ENCODE measurements around the gene ALDH1L2. TPM values are rescaled to one million over a fixed set of nuclear protein-coding genes. Genes with fewer than 3 reads are reported as not detected.
"Not testable (repeated sequence)": the region's sequence is repeated elsewhere in the genome, so short reads cannot be mapped to it uniquely, and the experiment has no call there.

ALDH1L2 gene
- total RNA-seq, result 1 to 10 TPM; 1.4 to 2.2 TPM

DNA sequence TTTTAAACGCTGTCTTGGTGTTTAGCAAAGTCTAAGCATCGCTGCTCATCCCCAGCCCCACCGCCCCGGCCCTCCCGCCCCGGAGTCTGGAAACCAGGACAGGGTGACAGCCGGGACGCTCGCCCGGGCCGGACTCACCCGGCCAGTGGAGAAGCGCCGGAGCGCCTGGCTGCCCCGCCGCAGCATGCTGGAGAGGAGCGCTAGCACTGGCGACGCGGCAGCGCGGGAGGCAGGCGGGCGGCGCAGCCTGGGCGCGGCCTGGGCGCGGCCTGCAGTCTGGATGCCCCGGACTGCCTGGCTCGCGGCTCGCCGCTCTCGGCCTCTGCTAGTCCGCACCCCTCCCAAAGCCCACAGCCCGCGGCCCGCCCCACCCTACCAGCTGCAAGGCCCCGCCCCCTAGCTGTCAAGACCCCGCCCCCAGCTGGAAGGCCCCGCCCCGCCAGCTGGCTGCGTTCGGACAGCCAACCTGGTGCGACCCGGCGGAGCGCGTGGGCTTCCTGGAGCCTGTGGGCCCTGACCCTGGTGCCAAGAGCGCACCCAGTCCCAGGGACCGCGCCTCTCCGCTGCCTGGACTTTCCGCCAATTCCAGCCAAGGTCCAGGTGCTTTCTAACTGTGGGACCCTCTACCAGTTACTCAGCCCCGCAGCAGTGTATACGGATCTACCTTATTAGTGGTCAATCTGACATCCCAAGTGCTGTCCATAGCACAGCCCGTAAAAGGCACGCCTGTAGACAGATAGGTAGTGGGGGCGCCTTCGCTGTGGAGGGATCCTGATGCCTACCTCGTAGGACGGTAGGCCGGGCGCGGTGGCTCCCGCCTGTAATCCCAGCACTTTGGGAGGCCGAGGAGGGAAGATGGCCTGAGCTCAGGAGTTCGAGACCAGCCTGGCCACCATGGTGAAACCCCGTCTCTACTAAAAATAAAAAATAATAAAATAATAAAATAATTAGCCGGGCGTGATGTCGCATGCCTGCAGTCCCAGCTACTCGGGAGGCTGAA is at the start of gene ALDH1L2:
Gene ALDH1L2 (minus strand): TSS at position 208 of the 1,000 bp plus-strand sequence. CDS start 22 bp downstream, at position 186.
- ChIA-PET POLR2A (interaction anchor here (0.6 to 1.0 kb wide), 2 partner anchors 23 to 83 kb away, joined by 3 read pairs; partner anchors contain the start of gene WASHC4), CTCF (interaction anchor here (1.0 kb wide), 1 partner anchor 14 kb away, joined by 3 read pairs; no protein-coding TSS in a partner anchor)

GRCh38 chr12:105120551-105120950 is 36.3 kb upstream of the ALDH1L2 start:
- ChIA-PET POLR2A (no interaction called here), CTCF (no interaction called here)

GRCh38 chr12:105116969-105117368 is 32.7 kb upstream of the ALDH1L2 start:
- POLR2A ChIA-PET, result no interaction called here
- CTCF ChIA-PET, result no interaction called here

DNA sequence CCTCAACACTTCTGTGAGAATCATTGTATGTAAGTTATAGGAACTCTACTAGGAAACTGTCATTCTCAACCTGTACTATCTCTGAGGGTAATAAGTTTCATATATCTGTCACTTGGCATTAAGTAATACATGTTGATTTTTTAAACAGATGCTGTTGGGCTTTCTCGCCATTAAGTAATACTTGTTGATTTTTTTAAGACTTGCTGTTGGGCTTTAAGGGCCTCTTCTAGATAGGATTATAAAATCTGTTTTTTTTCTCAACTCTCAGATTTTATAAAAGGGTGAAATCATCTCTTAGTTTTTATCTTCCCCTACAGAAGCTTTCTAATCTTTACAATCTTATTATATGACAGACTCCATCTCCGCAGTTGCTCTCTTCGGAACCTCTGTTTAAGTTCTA is 28.8 kb upstream of the ALDH1L2 start:
- POLR2A ChIA-PET, result no interaction called here
- CTCF ChIA-PET, result no interaction called here

DNA sequence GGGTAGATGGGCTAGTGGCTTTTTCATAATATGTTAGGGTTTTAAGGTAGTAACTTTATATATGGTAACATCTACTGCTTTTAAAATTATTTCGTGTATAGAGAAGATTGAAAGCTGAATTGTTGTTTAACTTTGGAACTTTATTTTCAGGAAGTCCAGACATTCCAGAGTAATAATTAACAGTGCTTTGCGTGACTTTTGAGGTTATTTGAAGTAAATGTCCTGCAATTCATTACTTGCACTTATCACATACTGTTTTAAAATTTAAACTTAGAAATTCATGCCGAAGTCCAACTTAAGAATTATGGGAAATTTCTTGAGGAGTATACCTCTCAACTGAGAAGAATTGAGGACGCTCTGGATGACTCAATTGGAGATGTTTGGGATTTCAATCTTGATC is 26.6 kb upstream of the ALDH1L2 start:
- ChIA-PET POLR2A (no interaction called here), CTCF (no interaction called here)

GRCh38 chr12:105109465-105110212 is 25.4 kb upstream of the ALDH1L2 start:
- ChIA-PET CTCF (no interaction called here), POLR2A (interaction anchor here (0.6 kb wide), 1 partner anchor 533 kb away, joined by 5 read pairs; no protein-coding TSS in a partner anchor)

GRCh38 chr12:105107494-105108371 is 23.5 kb upstream of the ALDH1L2 start, which contains the start of gene WASHC4:
Gene WASHC4 (plus strand): TSS chr12:105107731. CDS start chr12:105107801, 70 bp downstream.
- ChIA-PET POLR2A (interaction anchor here (0.6 to 1.0 kb wide), 5 partner anchors 23 to 561 kb away, joined by 3 to 5 read pairs (median 3); partner anchors contain the start of gene APPL2), CTCF (no interaction called here)

GRCh38 chr12:105107171-105107493 is 22.9 kb upstream of the ALDH1L2 start:
- POLR2A ChIA-PET, result interaction anchor here (0.6 to 0.8 kb wide), 2 partner anchors 26 to 129 kb away, joined by 3 to 5 read pairs; partner anchors contain the start of gene APPL2
- CTCF ChIA-PET, result no interaction called here

DNA sequence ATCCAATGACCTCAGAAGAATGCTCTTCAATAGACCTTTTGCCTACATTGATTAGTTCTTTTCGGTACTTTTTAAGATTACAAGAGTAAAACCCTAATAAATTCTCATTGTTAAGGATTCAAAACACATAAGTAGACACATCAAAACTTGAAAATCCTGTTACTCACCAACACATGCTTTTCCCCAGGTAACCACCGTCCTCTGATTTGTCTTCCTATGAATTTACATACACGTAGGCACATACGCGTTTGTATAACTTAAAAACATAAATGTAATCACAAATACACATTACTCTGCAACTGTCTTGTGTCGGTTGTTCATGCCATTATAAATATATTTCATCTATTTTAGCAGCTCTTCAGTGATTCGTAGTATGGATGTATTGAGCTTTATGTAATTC is 22.4 kb upstream of the ALDH1L2 start:
- ChIA-PET POLR2A (no interaction called here), CTCF (no interaction called here)

GRCh38 chr12:105104762-105105161 is 20.5 kb upstream of the ALDH1L2 start:
- CTCF ChIA-PET, result interaction anchor here (1.3 kb wide), 1 partner anchor 21 kb away, joined by 3 read pairs; no protein-coding TSS in a partner anchor
- POLR2A ChIA-PET, result no interaction called here

DNA sequence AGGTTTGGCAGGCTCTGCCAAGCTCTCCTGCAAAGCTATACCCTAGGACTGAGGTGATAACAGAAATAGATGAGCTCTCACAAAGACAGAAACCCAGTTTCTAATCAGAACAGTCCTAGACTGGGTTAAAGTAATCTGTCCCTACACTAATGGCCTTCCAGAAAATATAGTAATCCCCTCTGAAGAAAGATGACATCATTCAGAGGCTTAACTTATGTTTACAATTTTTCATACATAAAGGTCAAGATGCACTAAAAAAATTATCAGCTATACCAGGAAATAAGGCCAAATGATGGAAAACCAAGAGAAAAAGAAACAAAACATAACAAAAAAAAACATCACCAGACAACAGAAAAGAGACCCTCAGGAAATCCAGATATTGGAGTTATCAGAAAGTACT is 18.4 kb upstream of the ALDH1L2 start:
- ChIA-PET CTCF (interaction anchor here (0.5 kb wide), 1 partner anchor 704 kb away, joined by 3 read pairs; no protein-coding TSS in a partner anchor), POLR2A (no interaction called here)

DNA sequence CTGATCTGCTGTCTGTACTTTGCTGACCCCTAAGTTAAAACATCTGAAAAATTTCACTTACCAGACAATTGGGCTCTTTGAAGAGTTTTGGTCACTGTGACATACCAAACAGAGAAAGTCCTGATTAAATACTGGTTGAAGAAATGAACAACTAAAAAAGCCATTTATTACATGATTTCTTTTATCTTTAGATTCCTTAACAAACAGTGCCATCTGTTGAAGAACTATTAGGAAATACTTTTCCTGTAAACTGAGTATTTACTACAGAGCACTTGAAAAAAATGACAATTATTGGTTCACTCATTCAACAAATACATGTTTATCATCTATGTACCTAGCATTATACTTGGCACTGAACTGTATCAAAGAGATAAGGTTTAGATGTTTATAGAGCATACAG is 16.7 kb upstream of the ALDH1L2 start:
- CTCF ChIA-PET, result no interaction called here
- POLR2A ChIA-PET, result no interaction called here

DNA sequence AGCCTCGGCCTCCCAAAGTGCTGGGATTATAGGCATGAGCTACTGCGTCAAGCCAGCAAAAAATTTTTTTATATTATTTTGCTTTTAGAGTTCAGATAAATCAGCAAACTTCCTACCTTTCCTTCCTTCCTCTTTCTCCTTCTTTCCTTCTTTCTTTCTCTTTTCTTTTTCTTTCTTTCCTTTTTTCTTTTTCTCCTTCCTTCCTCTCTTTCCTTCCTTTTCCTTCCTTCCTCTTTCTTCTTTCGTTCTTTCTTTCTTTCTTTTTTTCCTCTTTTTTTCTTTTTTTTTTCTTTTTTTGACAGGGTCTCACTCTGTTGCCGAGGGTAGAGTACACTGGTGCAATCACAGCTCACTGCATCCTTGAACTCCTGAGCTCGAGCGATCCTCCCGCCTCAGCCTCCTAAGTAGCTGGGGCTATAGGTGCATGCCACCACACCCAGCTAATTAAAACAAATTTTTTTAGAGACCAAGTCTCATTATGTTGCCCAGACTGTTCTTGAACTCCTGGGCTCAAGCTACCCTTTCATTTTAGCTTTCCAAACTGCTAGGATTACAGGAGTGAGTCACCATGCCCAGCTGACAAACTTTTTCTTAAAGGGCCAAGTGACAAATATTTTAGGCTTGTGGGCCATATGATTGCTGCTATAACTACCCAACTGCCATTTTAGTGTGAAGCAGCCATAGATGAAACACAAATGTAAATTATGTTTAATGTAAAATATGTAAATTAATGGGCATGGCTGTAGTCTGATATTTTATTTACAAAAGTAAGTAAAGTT is 16.1 kb upstream of the ALDH1L2 start:
- CTCF ChIA-PET, result no interaction called here
- POLR2A ChIA-PET, result no interaction called here

DNA sequence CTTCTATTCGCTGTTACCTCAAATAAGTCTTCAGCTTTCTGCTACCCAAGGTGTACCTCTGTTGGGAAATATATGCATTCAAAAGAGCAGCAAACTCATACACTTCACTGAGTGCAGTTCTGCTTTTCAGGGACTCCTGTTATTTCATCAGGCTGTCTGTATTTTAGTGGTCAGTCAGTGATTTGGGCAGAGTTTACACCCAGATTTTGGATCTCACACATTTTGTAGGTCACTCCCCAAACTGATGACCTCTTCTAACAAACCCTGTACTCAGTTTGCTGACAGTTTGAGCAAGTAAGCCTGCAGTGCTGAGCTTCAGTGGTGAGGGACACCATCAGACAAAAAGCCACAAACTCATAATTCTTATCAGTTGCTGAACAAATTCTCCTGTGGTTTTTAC is 15.1 kb upstream of the ALDH1L2 start:
- POLR2A ChIA-PET, result no interaction called here
- CTCF ChIA-PET, result no interaction called here

DNA sequence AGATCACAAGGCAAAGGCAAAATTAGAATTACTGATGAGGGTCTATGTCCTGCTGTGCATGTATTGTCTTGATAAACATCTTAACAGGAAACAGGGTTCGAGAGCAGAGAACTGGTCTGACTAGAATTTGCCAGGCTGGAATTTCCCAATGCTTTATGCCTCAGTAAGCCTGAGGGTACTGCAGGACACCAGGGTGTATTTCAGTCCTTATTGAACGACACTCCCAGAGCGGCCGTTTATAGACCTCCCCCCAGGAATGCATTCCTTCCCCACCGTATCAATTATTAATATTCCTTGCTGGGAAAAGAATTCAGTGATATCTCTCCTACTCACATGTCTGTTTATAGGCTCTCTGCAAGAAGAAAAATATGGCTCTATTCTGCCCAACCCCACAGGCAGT is 11.1 kb upstream of the ALDH1L2 start:
- CTCF ChIA-PET, POLR2A ChIA-PET: not testable (repeated sequence)

DNA sequence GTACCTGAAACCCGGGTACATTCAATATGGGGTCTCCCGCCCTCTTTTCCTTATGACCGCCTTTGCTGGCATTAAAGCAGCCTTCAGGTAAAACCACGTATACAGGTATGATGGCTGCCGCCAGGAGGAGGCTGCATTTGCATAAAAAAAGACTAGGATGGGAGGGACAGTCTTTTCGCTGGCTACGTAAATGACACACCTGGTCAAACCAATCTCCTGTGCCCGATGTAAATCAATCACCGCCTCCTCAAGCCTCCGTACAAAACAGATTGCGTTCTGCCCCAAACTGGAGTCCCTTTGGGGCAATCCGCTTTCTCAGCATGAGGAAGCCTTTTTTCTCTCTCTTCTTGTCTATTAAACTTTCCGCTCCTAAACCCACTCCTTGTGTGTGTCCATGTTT is 8.1 kb upstream of the ALDH1L2 start:
- ChIA-PET POLR2A (no interaction called here), CTCF (no interaction called here)

DNA sequence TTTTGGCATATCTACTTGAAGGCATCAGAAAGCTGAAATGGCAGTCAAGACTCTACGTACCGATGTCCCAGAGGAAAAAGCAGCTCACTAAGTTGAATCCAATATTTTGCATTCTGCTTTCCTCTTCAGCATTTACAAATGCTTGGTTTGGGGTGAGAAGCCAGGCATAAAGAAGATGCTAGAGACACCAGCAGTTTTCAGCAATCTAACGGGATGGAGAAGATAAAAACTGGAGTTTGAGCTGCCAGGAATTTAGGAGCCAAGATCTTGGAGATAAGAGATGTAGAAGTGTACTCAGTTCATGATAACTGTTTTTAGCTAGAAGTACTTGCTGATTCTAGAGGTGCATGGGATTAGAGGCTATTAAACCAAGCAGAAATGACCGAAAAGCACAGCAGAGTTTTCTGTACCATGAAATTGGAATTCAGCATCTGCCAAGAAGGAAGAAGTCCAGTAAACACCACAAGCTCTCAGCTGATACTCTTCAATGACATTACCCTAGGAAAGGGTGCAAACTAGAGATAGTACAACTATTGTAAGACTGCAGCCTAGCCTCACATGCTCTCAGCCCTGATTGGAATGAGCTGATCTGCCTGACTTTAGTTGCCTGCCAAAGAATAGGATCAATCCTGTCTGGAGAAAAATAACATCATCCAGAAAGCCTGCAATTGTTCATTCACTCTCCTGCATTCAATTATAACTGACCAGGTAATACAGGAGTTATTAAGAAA is 7.4 kb upstream of the ALDH1L2 start:
- ChIA-PET CTCF (interaction anchor here (0.7 kb wide), 1 partner anchor 281 kb away, joined by 3 read pairs; no protein-coding TSS in a partner anchor), POLR2A (no interaction called here)

DNA sequence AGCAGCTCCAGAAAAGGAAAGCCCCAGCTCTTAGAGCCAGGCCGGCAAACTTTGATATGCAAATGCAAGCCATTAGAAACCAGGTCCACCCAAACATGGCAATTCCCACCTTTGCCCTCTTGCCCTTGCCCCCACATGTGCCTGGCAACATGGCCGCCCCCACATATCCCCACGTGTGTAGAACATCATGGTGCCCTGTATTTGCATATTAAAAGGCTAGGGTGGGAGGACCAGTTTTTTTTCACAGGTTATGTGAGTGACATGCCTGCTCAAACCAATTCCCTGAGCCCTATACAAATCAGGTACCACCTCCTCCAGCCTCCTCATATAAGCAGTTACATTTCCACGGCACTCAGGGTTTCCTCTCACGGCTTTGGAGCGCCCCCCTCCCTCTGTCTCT is 6.1 kb upstream of the ALDH1L2 start:
- ChIA-PET CTCF (no interaction called here), POLR2A (no interaction called here)
